GM21423 (cell line): Measurements from ENCODE around the gene FNIP2.
"Not testable (repeated sequence)": the region's sequence is repeated elsewhere in the genome, so short reads cannot be mapped to it uniquely, and the experiment has no call there.

Experiments
- ATAC-seq: cut with Tn5 transposase; IDR thresholded peaks from one replicate; pipeline ENCODE4 v1.9.1; 2021; ENCODE audit warnings: mild to moderate bottlenecking, moderate library complexity; ENCODE audit not compliant: unreplicated experiment

FNIP2 gene

GRCh38 chr4:158812543-158812942 lies 43.7 kb downstream of the FNIP2 start:
- no peak for ATAC-seq

- no peak for ATAC-seq
Measured at GRCh38 chr4:158813113-158813512, 44.3 kb downstream of the FNIP2 start.

- ATAC-seq, result no peak
Measured at GRCh38 chr4:158814207-158814606, 45.4 kb downstream of the FNIP2 start.

DNA sequence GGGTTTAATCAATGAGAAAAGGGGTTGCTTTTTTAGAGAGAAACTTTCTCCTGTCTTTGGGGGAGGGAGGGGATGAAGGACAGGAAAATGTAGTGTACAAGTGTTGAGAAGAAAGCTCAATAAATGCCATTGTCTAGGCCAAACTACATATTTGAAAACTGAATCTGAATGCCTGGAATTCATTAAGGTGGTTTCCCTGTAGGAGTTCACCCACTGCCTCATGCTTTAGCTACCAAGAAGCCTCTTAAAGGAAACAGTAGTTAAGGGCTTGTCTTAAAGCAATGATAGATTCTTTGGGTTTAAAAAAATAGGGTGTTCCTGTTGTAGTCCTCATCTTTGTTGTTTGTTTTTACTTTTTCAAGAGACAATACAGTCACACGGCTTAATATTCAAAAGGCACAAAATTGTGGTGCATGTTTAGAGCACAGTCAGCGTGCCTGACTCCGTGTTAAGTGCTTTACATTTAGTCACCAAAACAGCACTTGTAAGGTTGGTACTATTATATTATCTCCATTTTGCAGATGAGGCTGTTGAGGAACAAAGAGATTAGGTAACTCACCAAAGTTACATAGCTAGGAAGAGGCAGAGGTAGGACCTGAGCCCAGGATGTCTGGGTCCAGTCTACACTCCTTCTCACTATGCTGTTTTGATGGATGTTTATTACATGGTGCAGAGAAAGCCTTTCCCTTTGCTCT lies 46.0 kb downstream of the FNIP2 start:
- no peak for ATAC-seq

GRCh38 chr4:158816955-158817354 lies 48.1 kb downstream of the FNIP2 start:
- ATAC-seq, result no peak

DNA sequence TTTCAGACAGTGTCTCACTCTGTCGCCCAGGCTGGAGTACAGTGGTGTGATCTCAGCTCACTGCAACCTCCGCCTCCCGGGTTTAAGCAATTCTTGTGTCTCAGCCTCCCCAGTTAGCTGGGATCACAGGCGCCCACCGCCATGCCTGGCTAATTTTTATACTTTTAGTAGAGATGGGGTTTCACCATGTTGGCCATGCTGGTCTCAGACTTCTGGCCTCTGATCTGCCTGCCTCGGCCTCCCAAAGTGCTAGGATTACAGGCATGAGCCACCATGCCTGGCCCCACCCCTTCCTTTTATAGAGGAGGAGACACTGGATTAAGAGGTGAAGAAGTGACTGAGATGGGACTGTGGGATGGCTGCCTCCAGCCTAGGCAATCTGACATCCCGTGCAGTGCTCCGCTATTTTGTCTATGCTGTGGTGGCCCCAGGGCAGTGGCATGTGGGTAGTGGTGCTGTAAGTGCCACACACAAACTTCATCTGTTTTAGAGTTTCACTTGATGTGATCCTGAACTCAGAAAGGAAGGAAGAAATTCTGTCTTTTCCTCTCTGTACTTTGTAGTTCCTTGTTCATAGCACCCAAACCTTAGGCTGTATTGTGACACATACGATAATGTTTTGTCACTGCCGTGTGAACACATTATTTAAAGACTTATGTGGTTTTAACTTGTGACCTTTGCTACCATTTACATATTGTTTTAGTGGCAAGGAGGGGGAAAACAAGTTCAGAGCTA lies 48.9 kb downstream of the FNIP2 start:
- ATAC-seq, result peak; percentile 71

GRCh38 chr4:158818560-158819140 lies 49.8 kb downstream of the FNIP2 start:
- no peak for ATAC-seq

DNA sequence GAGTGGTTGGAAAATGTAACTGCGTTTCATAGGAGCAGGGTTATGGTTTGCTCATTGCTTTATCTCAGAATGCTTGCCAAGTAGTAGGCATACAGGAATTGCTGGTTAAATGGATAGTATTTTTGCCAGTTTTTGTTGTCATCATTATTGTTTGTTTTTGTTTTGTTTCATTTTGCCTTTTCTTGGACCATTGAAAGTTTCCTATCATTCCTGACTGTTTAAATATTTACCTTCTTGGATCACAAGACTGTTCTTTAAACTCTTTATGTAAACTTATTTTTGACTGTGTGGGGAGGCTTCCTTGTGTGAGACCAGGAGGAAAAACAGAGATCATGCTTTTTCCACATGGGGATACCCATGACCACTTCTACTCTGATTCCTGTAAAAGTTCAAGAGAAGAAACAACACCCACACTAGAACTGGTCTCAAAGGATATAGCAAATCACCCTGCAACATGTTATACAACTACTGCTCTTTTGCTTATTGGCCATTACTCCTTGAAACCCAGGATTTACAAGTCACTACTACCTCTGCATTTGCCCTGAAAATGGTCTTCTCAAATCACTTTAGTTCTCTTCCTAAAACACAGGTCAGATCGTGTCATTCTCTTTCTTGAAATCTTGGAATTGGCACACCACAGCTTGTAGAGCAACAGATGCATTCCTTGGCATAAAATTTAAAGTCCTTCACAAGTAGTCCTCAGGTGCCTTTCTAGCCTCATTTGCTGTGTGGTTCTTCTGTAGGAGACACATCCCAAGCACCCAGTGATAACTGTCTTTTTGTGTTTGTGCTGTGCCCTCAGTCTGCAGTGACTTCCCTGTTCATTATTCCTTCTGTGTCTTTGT lies 51.3 kb downstream of the FNIP2 start:
- no peak for ATAC-seq

- ATAC-seq, result peak; percentile 23
Measured at GRCh38 chr4:158821228-158821971, 52.6 kb downstream of the FNIP2 start.

DNA sequence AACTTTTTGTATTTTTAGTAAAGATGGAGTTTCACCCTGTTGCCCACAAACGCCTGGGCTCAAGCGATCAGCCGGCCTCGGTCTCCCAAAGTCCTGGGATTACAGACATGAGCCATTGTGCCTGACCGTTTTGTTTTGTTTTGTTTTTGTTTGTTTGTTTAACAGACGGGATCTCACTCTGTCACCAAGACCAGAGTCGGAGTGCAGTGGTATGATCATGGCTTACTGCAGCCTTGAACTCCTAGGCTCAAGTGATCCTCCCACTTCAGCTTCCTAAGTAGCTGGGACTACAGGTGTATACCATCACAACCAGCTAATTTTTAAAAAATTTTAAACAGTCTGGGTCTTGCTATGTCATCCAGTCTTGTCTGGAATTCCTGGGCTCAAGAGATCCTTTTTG lies 53.5 kb downstream of the FNIP2 start:
- no peak for ATAC-seq

GRCh38 chr4:158823461-158823873 lies 54.6 kb downstream of the FNIP2 start:
- no peak for ATAC-seq

- no peak for ATAC-seq
Measured at GRCh38 chr4:158824425-158825274, 55.8 kb downstream of the FNIP2 start.

- ATAC-seq, result no peak
Measured at GRCh38 chr4:158825433-158826036, 56.7 kb downstream of the FNIP2 start.

GRCh38 chr4:158826057-158826456 lies 57.2 kb downstream of the FNIP2 start:
- ATAC-seq, result peak; percentile 71

DNA sequence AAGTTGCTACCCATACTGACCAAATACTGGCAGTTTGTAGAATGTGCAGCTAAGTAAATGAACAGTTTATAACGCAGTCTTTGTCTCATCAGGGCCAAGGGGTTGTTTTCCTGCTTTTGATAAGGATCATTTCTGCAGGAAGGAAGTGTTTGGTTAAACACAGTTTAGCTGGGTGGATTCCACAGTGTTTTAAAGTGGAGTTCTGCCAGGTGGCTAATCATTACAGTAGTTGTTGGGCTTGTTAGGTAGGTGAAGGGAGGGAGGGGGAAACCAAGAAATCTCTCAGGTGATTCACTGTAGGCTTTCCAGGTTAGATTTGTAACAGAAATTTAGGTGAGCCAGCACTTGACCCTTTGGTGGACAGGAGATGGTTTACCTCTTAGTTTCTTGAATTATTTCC lies 58.1 kb downstream of the FNIP2 start:
- ATAC-seq, result no peak

DNA sequence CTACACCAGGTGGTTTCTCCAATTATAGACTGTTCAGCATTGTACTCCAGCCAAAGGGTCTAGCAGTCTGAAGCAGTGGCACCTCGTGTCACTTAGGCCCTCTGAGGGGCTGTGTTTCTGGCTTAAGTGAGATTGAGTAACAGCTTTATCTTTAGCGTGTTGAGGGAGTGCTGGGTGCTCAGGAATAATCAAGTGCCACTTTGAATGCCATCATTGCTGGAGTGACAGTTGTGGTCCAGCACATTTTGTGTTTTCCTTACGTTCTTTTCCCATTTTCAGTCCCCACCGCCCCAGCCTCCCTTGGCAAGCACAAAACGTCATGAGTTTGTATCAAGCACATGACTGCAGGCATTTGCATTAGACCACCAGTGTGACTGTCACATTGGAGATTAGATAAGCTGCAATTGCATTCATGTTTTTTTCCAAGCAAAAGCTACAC lies 58.7 kb downstream of the FNIP2 start:
- no peak for ATAC-seq

DNA sequence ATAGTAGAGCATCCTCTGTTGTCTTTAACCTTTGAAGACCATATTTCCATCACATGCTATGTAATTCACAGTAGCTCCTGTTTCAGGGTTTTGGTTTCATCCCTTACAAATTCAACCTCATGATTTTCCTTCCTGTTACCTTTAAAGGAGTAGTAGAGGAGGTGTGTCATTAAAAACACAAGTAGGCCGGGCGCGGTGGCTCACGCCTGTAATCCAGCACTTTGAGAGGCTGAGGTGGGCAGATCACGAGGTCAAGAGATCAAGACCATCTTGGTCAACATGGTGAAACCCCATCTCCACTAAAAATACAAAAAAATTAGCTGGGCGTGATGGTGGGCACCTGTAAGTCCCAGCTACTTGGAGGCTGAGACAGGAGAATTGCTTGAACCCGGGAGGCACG lies 59.3 kb downstream of the FNIP2 start:
- ATAC-seq, result not testable (repeated sequence)

DNA sequence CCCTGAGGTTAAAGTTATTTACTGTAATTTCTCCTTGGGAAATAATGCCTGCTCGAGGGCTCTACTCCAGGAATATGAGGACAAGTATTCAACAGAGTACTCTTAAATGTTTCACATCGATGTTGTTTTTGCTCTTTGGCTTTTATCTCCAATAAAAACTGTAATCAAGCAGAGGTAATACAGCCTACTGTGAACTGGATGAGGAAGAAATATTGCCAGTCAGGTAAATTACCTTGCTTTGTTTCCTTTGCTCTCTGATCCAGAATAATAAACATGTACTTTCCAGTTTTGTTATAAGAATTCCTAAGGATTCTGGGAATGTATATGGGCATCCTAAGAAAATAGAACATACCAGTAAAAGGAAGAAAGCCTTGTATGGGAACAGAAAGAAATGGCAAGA lies 60.4 kb downstream of the FNIP2 start:
- no peak for ATAC-seq

- ATAC-seq, result no peak
Measured at GRCh38 chr4:158833602-158834001, 64.8 kb downstream of the FNIP2 start.
